Osteocyte (in vitro differentiated cells): Measurements from ENCODE around the gene HOXA3. TPM values are rescaled to one million over a fixed set of nuclear protein-coding genes. Genes with fewer than 3 reads are reported as not detected.

Experiments used
- DNase-seq: peaks from one replicate; pipeline ENCODE4 v3.0.0; 2021; ENCODE audit warnings: mixed read lengths; ENCODE audit not compliant: unreplicated experiment; ENCODE audit errors: extremely low spot score
- H3K27ac Mint-ChIP-seq: one replicate; pipeline ENCODE4 v1.8.0; 2021; ENCODE audit warnings: mild to moderate bottlenecking, mixed read lengths; ENCODE audit not compliant: unreplicated experiment
- H3K27me3 Mint-ChIP-seq: one replicate; pipeline ENCODE4 v1.8.0; 2021; ENCODE audit warnings: mixed read lengths; ENCODE audit not compliant: unreplicated experiment
- H3K36me3 Mint-ChIP-seq: one replicate; pipeline ENCODE4 v1.8.0; 2021; ENCODE audit warnings: mixed read lengths; ENCODE audit not compliant: unreplicated experiment
- H3K4me1 Mint-ChIP-seq: one replicate; pipeline ENCODE4 v1.8.0; 2021; ENCODE audit warnings: mixed read lengths; ENCODE audit not compliant: unreplicated experiment
- H3K4me3 Mint-ChIP-seq: one replicate; pipeline ENCODE4 v1.8.0; 2021; ENCODE audit warnings: mild to moderate bottlenecking, moderate library complexity, mixed read lengths; ENCODE audit not compliant: unreplicated experiment
- H3K9me3 Mint-ChIP-seq: one replicate; pipeline ENCODE4 v1.8.0; 2021; ENCODE audit warnings: mixed read lengths; ENCODE audit not compliant: unreplicated experiment
- CTCF ChIP-seq: fragments of 200-600 bp; sonication (generic); IDR thresholded peaks from 2 replicates; pipeline ENCODE4 v1.5.0; 2021; ENCODE audit warnings: antibody characterized with exemption, mild to moderate bottlenecking, moderate library complexity
- total RNA-seq: library from RNA; stranded (reverse); gene quantifications from 2 replicates; pipeline ENCODE4 v1.2.1, GENCODE V29; 2021

The HOXA3 gene
- total RNA-seq, 1 donor from 2014 or later = not detected

GRCh38 chr7:27179030-27179429, 26.6 kb upstream of the HOXA3 start:
- Mint-ChIP-seq H3K4me1 (peaks cover 13% of the 10 kb centered on the region), H3K27me3 (peaks cover 85% of the 10 kb centered on the region), H3K36me3 (no peaks in the 10 kb centered on the region), H3K4me3 (no peak overlapping the region), H3K27ac (no peak overlapping the region), H3K9me3 (no peaks in the 10 kb centered on the region)
- no peak for TF ChIP-seq CTCF
- DNase-seq = no peak

- H3K27ac Mint-ChIP-seq = no peak overlapping the region
- no peak overlapping the region for H3K4me3 Mint-ChIP-seq
- H3K36me3 Mint-ChIP-seq = no peaks in the 10 kb centered on the region
- peaks cover 81% of the 10 kb centered on the region for H3K27me3 Mint-ChIP-seq
- H3K4me1 Mint-ChIP-seq = peaks cover 7% of the 10 kb centered on the region
- no peak for TF ChIP-seq CTCF
- no peaks in the 10 kb centered on the region for H3K9me3 Mint-ChIP-seq
- no peak for DNase-seq
Measured at GRCh38 chr7:27178366-27178765, 26.0 kb upstream of the HOXA3 start.

DNA sequence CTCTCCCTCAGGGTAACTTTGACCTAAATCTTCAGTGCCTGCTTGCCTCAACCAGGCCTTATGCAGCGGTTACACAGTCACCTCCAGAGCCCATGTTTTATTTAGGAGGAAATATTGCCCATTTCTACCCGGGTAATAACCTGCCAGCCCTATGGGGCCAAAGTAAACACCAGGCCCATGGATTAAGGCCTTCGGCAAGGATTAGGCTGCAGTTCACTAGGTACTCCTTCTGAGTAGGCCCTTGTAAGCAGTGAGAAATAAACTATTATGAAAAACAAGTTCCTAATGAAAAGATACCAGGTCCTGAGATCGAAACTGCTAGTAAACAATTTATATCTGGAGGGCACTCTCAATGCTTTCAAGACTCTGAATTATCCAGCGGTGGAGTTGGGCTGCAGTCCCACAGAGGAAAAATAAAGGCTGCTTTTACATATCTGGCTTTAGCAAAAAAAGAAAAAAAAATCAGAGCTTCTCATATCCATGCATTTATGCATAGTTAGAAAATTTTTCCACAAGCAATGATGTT, 25.5 kb upstream of the HOXA3 start:
- DNase-seq = no peak
- peaks cover 81% of the 10 kb centered on the region for H3K27me3 Mint-ChIP-seq
- peaks cover 7% of the 10 kb centered on the region for H3K4me1 Mint-ChIP-seq
- H3K27ac Mint-ChIP-seq = no peak overlapping the region
- H3K9me3 Mint-ChIP-seq = no peaks in the 10 kb centered on the region
- no peak for TF ChIP-seq CTCF
- H3K36me3 Mint-ChIP-seq = no peaks in the 10 kb centered on the region
- H3K4me3 Mint-ChIP-seq = no peak overlapping the region

DNA sequence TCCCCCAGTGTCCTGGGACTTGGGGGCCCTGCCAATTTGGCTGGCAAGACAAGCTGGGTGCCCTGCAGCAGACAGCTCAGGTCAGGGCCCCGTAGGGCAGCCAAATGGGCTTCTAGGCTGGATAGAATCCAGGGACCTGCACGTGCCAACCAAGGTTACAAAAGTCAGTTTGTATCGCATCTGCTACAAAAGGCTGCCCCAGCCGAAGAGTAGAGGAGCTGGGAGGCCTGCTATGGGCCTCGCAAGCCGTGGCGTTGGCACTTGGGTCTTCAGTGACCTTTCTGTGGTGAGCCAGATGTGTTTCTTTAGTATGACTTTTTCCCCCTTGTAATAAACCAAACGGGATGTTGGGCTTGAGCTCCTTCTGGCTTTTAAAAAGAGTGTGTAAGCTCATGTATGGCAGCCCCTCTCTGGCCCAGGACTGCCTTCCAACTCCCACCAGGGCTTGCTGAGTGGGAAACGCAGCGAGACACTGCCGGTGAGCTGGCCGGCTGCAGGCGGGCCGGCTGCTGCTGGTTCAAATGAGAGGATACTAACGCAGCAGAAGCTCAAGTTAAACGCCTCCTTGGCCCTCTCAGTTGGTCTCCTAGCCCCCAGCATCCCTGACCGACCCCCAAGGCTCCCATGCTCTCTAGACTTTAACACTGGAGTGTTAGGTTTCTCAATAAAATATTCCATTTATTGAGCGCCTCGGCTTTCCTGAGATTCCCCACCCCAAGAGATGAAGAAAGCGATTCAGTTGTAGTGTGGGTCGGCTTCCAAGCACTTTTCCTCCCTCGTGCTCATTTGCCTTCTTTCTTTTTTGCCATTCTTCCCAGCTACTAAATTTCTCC, 24.8 kb upstream of the HOXA3 start:
- H3K27ac Mint-ChIP-seq = no peak overlapping the region
- H3K9me3 Mint-ChIP-seq = no peaks in the 10 kb centered on the region
- H3K4me3 Mint-ChIP-seq = no peak overlapping the region
- DNase-seq = no peak
- H3K4me1 Mint-ChIP-seq = peaks cover 8% of the 10 kb centered on the region
- no peak for TF ChIP-seq CTCF
- peaks cover 79% of the 10 kb centered on the region for H3K27me3 Mint-ChIP-seq
- no peaks in the 10 kb centered on the region for H3K36me3 Mint-ChIP-seq

GRCh38 chr7:27176524-27176845, 24.1 kb upstream of the HOXA3 start:
- no peak for TF ChIP-seq CTCF
- Mint-ChIP-seq H3K27ac (no peak overlapping the region), H3K9me3 (no peaks in the 10 kb centered on the region), H3K4me1 (peaks cover 13% of the 10 kb centered on the region), H3K36me3 (no peaks in the 10 kb centered on the region), H3K27me3 (peaks cover 81% of the 10 kb centered on the region), H3K4me3 (no peak overlapping the region)
- DNase-seq = no peak
